MCF 10A (cell line): Measurements from ENCODE around the gene SP5. TPM values are rescaled to one million over a fixed set of nuclear protein-coding genes. Genes with fewer than 3 reads are reported as not detected.
A peak's percentile ranks its signal among the peaks of the same experiment; 100 is the strongest.

Source experiments
- BruUV-seq: library from RNA; stranded (reverse); fragments of 400-500 nt; replicated peaks from 2 replicates; lab custom pipeline; 2021; lab: Mats Ljungman, UMichigan
- CTCF ChIA-PET: fragments of 300-600 bp; sonication (Branson Sonifier 250); formaldehyde crosslinking; extraction: SDS; loops from one replicate; lab custom pipeline; 2021; ENCODE audit warnings: antibody characterized with exemption, inconsistent platforms; lab: Yijun Ruan, JAX
- POLR2A ChIA-PET: fragments of 300-600, 350-650 bp; sonication (Branson Sonifier 250); formaldehyde crosslinking; extraction: SDS; loops from one replicate; lab custom pipeline; 2020; ENCODE audit warnings: antibody characterized with exemption, inconsistent platforms; lab: Yijun Ruan, JAX
- DNase-seq: peaks from one replicate; pipeline ENCODE4 v3.0.0-alpha.2; 2018; ENCODE audit not compliant: unreplicated experiment
- H3K27ac Mint-ChIP-seq: one replicate; pipeline ENCODE4 v1.8.0; 2022; ENCODE audit warnings: mild to moderate bottlenecking, low read depth, mixed read lengths; ENCODE audit not compliant: unreplicated experiment
- H3K27me3 Mint-ChIP-seq: one replicate; pipeline ENCODE4 v1.8.0; 2022; ENCODE audit warnings: mixed read lengths; ENCODE audit not compliant: insufficient read depth, unreplicated experiment
- H3K36me3 Mint-ChIP-seq: one replicate; pipeline ENCODE4 v1.8.0; 2022; ENCODE audit warnings: mild to moderate bottlenecking, moderate library complexity, mixed read lengths; ENCODE audit not compliant: insufficient read depth, unreplicated experiment
- H3K4me1 Mint-ChIP-seq: one replicate; pipeline ENCODE4 v1.8.0; 2022; ENCODE audit warnings: mixed read lengths; ENCODE audit not compliant: insufficient read depth, unreplicated experiment
- H3K4me3 Mint-ChIP-seq: one replicate; pipeline ENCODE4 v1.8.0; 2022; ENCODE audit warnings: mild to moderate bottlenecking, moderate library complexity, mixed read lengths; ENCODE audit not compliant: unreplicated experiment
- H3K9me3 Mint-ChIP-seq: one replicate; pipeline ENCODE4 v1.8.0; 2022; ENCODE audit warnings: mixed read lengths; ENCODE audit not compliant: unreplicated experiment
- CTCF ChIP-seq: fragments of 200-600 bp; IDR thresholded peaks from one replicate; pipeline ENCODE4 v1.8.0; 2022; ENCODE audit warnings: antibody characterized with exemption, mild to moderate bottlenecking; ENCODE audit not compliant: unreplicated experiment
- intact Hi-C: fragments of 100-400 bp; cut with micrococcal nuclease; formaldehyde crosslinking; loops from 2 replicates; pipeline ENCODE4 v1.14.1; 2022
- total RNA-seq: library from RNA; stranded (reverse); gene quantifications from 2 replicates; pipeline ENCODE4 v1.2.3, GENCODE V29; 2022

SP5 gene
- total RNA-seq, 1 experiment from 2014 or later = not detected

DNA sequence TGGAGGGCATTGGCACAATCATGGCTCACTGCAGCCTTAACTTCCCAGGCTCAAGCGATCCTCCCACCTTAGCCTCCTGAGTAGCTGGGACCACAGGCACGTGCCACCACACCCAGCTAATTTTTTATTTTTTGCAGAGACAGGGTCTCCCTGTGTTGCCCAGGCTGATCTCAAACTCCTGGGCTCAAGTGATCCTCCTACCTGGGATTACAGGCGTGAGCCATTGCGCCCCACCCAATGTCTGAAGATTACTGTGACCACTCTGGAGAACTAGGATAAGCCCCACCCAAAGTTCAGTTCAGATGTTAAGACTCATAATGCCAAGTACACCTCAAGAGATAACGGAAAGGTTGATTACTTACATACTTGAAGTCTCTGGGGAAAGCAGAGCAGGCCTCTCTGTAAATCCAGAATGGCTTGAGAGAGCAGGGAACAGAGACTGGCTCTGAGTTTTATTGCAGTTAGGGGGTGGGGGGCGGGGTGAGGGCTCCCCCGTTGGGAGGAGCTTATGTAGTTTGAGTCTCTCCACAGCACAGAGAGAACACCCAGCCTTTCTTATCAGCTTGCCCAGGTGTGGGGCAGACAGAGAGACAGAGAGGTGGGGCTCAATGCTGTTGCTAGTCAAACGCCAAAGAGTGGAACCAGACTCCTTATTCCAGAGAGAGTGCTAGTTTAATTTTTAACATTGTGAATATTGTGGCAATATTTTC lies 28.5 kb downstream of the SP5 start:
- no peaks in the 10 kb centered on the region for H3K36me3 Mint-ChIP-seq
- CTCF ChIA-PET = interaction anchor here (0.7 kb wide), 2 partner anchors 9 to 1832 kb away, joined by 3 to 4 read pairs; no protein-coding TSS in a partner anchor
- no peak for TF ChIP-seq CTCF
- no peaks in the 10 kb centered on the region for H3K27me3 Mint-ChIP-seq
- H3K4me1 Mint-ChIP-seq = peaks cover 39% of the 10 kb centered on the region
- H3K27ac Mint-ChIP-seq = peak overlapping the region; percentile 95
- TSS peak; percentile 66 for BruUV-seq
- POLR2A ChIA-PET = interaction anchor here (0.6 to 2.0 kb wide), 8 partner anchors 8 to 1204 kb away, joined by 3 to 8 read pairs (median 4); partner anchors contain the start of gene ERICH2
- peak overlapping the region; percentile 48 for H3K4me3 Mint-ChIP-seq
- peak; percentile 39 for DNase-seq
- no peaks in the 10 kb centered on the region for H3K9me3 Mint-ChIP-seq
- intact Hi-C loops = no loop called here

- Mint-ChIP-seq H3K36me3 (no peaks in the 10 kb centered on the region), H3K27me3 (no peaks in the 10 kb centered on the region), H3K27ac (peak overlapping the region; percentile 95), H3K4me3 (peak overlapping the region; percentile 48), H3K9me3 (no peaks in the 10 kb centered on the region), H3K4me1 (peaks cover 31% of the 10 kb centered on the region)
- peak; percentile 95 for DNase-seq
- intact Hi-C loops = no loop called here
- ChIA-PET POLR2A (interaction anchor here (0.6 to 2.0 kb wide), 10 partner anchors 9 to 1205 kb away, joined by 3 to 8 read pairs (median 4); partner anchors contain the start of gene ERICH2), CTCF (interaction anchor here (0.7 to 1.6 kb wide), 3 partner anchors 8 to 336 kb away, joined by 3 to 4 read pairs (median 3); no protein-coding TSS in a partner anchor)
- BruUV-seq = no TSS peak
- no peak for TF ChIP-seq CTCF
Measured at GRCh38 chr2:170744248-170745002, 29.3 kb downstream of the SP5 start.

DNA sequence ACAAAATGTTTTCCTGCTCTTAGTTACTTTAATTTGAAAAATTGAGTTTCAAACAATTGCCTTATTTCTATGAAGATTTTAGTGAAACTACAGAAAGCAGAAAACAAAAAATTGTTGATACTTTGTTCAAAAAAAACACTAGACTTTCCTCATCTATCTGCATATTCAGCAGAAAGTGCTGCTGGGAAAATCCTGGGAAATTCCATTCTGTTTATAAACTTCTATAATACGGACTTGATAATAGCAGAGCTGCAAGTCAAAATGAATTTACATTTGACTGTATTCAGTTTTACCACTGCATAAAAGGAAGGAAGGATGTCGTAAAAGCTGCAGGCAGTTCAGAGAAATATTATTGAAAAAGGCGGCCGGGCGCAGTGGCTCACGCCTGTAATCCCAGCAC lies 30.2 kb downstream of the SP5 start:
- peak overlapping the region; percentile 95 for H3K27ac Mint-ChIP-seq
- POLR2A ChIA-PET = interaction anchor here (0.6 to 2.0 kb wide), 3 partner anchors 63 to 728 kb away, joined by 3 to 5 read pairs (median 3); no protein-coding TSS in a partner anchor
- BruUV-seq = no TSS peak
- no peak for DNase-seq
- no peak overlapping the region for H3K4me3 Mint-ChIP-seq
- TF ChIP-seq CTCF = no peak
- no peaks in the 10 kb centered on the region for H3K9me3 Mint-ChIP-seq
- H3K36me3 Mint-ChIP-seq = no peaks in the 10 kb centered on the region
- CTCF ChIA-PET = interaction anchor here (1.6 kb wide), 1 partner anchor 336 kb away, joined by 3 read pairs; no protein-coding TSS in a partner anchor
- no peaks in the 10 kb centered on the region for H3K27me3 Mint-ChIP-seq
- H3K4me1 Mint-ChIP-seq = peaks cover 27% of the 10 kb centered on the region
- intact Hi-C loops = no loop called here
